Measurements from ENCODE around the gene DBNDD2.
A peak's percentile ranks its signal among the peaks of the same experiment; 100 is the strongest.

DBNDD2 gene

GRCh38 chr20:45419188-45420091 lies 11.4 kb downstream of the DBNDD2 start:
- DNase-seq, result peak; percentile 36

- no peak for DNase-seq
Observed at GRCh38 chr20:45420125-45420524, 12.0 kb downstream of the DBNDD2 start.

GRCh38 chr20:45423700-45424099 lies 15.6 kb downstream of the DBNDD2 start:
- no peak for DNase-seq

- DNase-seq, result no peak
Observed at GRCh38 chr20:45425561-45425960, 17.5 kb downstream of the DBNDD2 start.

- no peak for DNase-seq
Observed at GRCh38 chr20:45426320-45427016, 18.4 kb downstream of the DBNDD2 start.

- DNase-seq, result no peak
Observed at GRCh38 chr20:45427236-45428149, 19.4 kb downstream of the DBNDD2 start.

GRCh38 chr20:45429618-45430017 lies 21.5 kb downstream of the DBNDD2 start:
- no peak for DNase-seq

GRCh38 chr20:45432294-45432693 lies 24.2 kb downstream of the DBNDD2 start:
- DNase-seq, result no peak

GRCh38 chr20:45433316-45433715 lies 25.2 kb downstream of the DBNDD2 start:
- no peak for DNase-seq

GRCh38 chr20:45433976-45434375 lies 25.9 kb downstream of the DBNDD2 start:
- DNase-seq, result no peak

GRCh38 chr20:45436732-45437485 lies 28.8 kb downstream of the DBNDD2 start:
- peak; percentile 87 for DNase-seq

GRCh38 chr20:45440424-45440823 lies 32.3 kb downstream of the DBNDD2 start:
- no peak for DNase-seq

GRCh38 chr20:45440891-45441685 lies 33.0 kb downstream of the DBNDD2 start:
- DNase-seq, result no peak

GRCh38 chr20:45441746-45442145 lies 33.7 kb downstream of the DBNDD2 start:
- DNase-seq, result no peak

- DNase-seq, result no peak
Observed at GRCh38 chr20:45444050-45444449, 36.0 kb downstream of the DBNDD2 start.

GRCh38 chr20:45445805-45446562 lies 37.9 kb downstream of the DBNDD2 start:
- DNase-seq, result peak; percentile 45

- DNase-seq, result no peak
Observed at GRCh38 chr20:45448270-45448669, 40.2 kb downstream of the DBNDD2 start.

- DNase-seq, result no peak
Observed at GRCh38 chr20:45449528-45449927, 41.4 kb downstream of the DBNDD2 start.

GRCh38 chr20:45450097-45450818 lies 42.2 kb downstream of the DBNDD2 start:
- peak; percentile 19 for DNase-seq

- no peak for DNase-seq
Observed at GRCh38 chr20:45452238-45452637, 44.1 kb downstream of the DBNDD2 start.
